Measurements from ENCODE around the gene CHEK2. TPM values are rescaled to one million over a fixed set of nuclear protein-coding genes. Genes with fewer than 3 reads are reported as not detected.
"Not testable (repeated sequence)": the region's sequence is repeated elsewhere in the genome, so short reads cannot be mapped to it uniquely, and the experiment has no call there.

The CHEK2 gene
- total and polyA plus RNA-seq, 10 donors: 8.1 to 21.2 (median 12.2) TPM

- H3K9me3 ChIP-seq: no peaks in the 10 kb centered on the region
- peaks cover 0 to 27% (median 8%) of the 10 kb centered on the region in 6 donors for H3K4me1 ChIP-seq
- DNase-seq: no peak
- peaks cover 0 to 59% (median 0%) of the 10 kb centered on the region in 6 donors for H3K36me3 ChIP-seq
- H3K4me3 ChIP-seq: no peak overlapping the region
- WGBS, 5 donors: 73 to 94% (median 82%) methylated on average over 2 of the region's 2 CpGs
- H3K27me3 ChIP-seq (replicated peaks in 1 of 7): no peaks in the 10 kb centered on the region
- intact Hi-C loops (cut with DNase I; ENCODE audit: low total_unique reads): no loop called here
- H3K27ac ChIP-seq: no peak overlapping the region
- TF ChIP-seq POLR2AphosphoS5 (IDR thresholded peaks at IDR 0.05): no peak
- TF ChIP-seq CTCF (IDR thresholded peaks at IDR 0.05 in 8 of 11, conservative IDR thresholded peaks at IDR 0.05 in 3 of 11): no peak
- TF ChIP-seq POLR2A (IDR thresholded peaks at IDR 0.05): no peak
Observed at GRCh38 chr22:28702891-28703290, 38.7 kb downstream of the CHEK2 start.

GRCh38 chr22:28693041-28693760 lies 48.4 kb downstream of the CHEK2 start:
- 93 to 100% (median 95%) methylated on average over 6 of the region's 6 CpGs for WGBS, 5 donors
- intact Hi-C loops (cut with DNase I; ENCODE audit: low total_unique reads): not testable (repeated sequence)

GRCh38 chr22:28689796-28690195 lies 51.8 kb downstream of the CHEK2 start:
- H3K4me3 ChIP-seq; H3K27me3 ChIP-seq (replicated peaks in 1 of 7); DNase-seq; H3K4me1 ChIP-seq; H3K9me3 ChIP-seq; H3K27ac ChIP-seq; intact Hi-C loops (cut with DNase I; ENCODE audit: low total_unique reads): not testable (repeated sequence)
- WGBS, 5 donors: 88 to 97% (median 95%) methylated on average over 2 of the region's 2 CpGs
- peaks cover 0 to 38% (median 0%) of the 10 kb centered on the region in 6 donors for H3K36me3 ChIP-seq

More at GRCh38 chr22:28693041-28693760, 48.4 kb downstream of the CHEK2 start:
- not testable (repeated sequence) for H3K27me3 ChIP-seq (replicated peaks in 1 of 7); H3K4me3 ChIP-seq; H3K9me3 ChIP-seq; H3K4me1 ChIP-seq; H3K27ac ChIP-seq; DNase-seq
- H3K36me3 ChIP-seq: peaks cover 0 to 51% (median 3%) of the 10 kb centered on the region in 6 donors

GRCh38 chr22:28682966-28683365 lies 58.7 kb downstream of the CHEK2 start:
- 83 to 91% (median 86%) methylated on average over 4 of the region's 4 CpGs for WGBS, 5 donors
- Histone ChIP-seq H3K36me3 (peaks cover 0 to 11% (median 0%) of the 10 kb centered on the region in 6 donors), H3K27me3 (replicated peaks in 1 of 7) (peaks cover 0 to 30% (median 9%) of the 10 kb centered on the region in 7 donors), H3K4me1 (peaks cover 0 to 21% (median 8%) of the 10 kb centered on the region in 6 donors)
- H3K27ac ChIP-seq; DNase-seq; intact Hi-C loops (cut with DNase I; ENCODE audit: low total_unique reads); H3K4me3 ChIP-seq; H3K9me3 ChIP-seq: not testable (repeated sequence)

- Histone ChIP-seq H3K27me3 (replicated peaks in 1 of 7) (peaks cover 0 to 50% (median 9%) of the 10 kb centered on the region in 7 donors), H3K4me1 (peaks cover 0 to 24% (median 12%) of the 10 kb centered on the region in 6 donors)
- DNase-seq; H3K36me3 ChIP-seq; H3K4me3 ChIP-seq; H3K27ac ChIP-seq; intact Hi-C loops (cut with DNase I; ENCODE audit: low total_unique reads); H3K9me3 ChIP-seq: not testable (repeated sequence)
- 79 to 97% (median 88%) methylated on average over 5 of the region's 5 CpGs for WGBS, 5 donors
Observed at GRCh38 chr22:28680813-28681490, 60.7 kb downstream of the CHEK2 start.

- H3K36me3 ChIP-seq; H3K9me3 ChIP-seq; intact Hi-C loops (cut with DNase I; ENCODE audit: low total_unique reads): not testable (repeated sequence)
- peak within 1 kb of the TSS in 7 of 8 donors; percentile 36 to 78 (median 71) for H3K27ac ChIP-seq
- peak; percentile 88 for DNase-seq
- peaks cover 0 to 62% (median 9%) of the 10 kb centered on the region in 7 donors for H3K27me3 ChIP-seq (replicated peaks in 1 of 7)
- 1 to 5% (median 3%) methylated on average over 13 to 101 of the region's 101 CpGs for WGBS, 5 donors
- H3K4me1 ChIP-seq: peaks cover 0 to 31% (median 16%) of the 10 kb centered on the region in 6 donors
- TF ChIP-seq POLR2AphosphoS5 (IDR thresholded peaks at IDR 0.05): peak in 2 of 3 donors; percentile 29
- H3K4me3 ChIP-seq: peak within 1 kb of the TSS; percentile 48 to 77 (median 57)
Observed at GRCh38 chr22:28679611-28680287, 61.9 kb downstream of the CHEK2 start, which contains the start of gene TTC28. Gene TTC28 (minus strand): TSS chr22:28679840. CDS start chr22:28679723, 117 bp downstream.

- Histone ChIP-seq H3K27ac (peak overlapping the region in 7 of 8 donors; percentile 36 to 78 (median 71)), H3K4me1 (peaks cover 5 to 39% (median 23%) of the 10 kb centered on the region in 6 donors), H3K27me3 (replicated peaks in 1 of 7) (peaks cover 0 to 66% (median 9%) of the 10 kb centered on the region in 7 donors), H3K4me3 (peak overlapping the region; percentile 48 to 77 (median 57))
- intact Hi-C loops (cut with DNase I; ENCODE audit: low total_unique reads); H3K36me3 ChIP-seq; H3K9me3 ChIP-seq: not testable (repeated sequence)
- 11 to 29% (median 18%) methylated on average over 33 to 58 of the region's 58 CpGs for WGBS, 5 donors
- DNase-seq: peak; percentile 78
Observed at GRCh38 chr22:28678778-28679610, 62.6 kb downstream of the CHEK2 start.

GRCh38 chr22:28678170-28678569 lies 63.5 kb downstream of the CHEK2 start:
- intact Hi-C loops (cut with DNase I; ENCODE audit: low total_unique reads); H3K36me3 ChIP-seq; DNase-seq; H3K9me3 ChIP-seq: not testable (repeated sequence)
- H3K4me3 ChIP-seq: peak overlapping the region in 1 of 8 donors; percentile 77
- WGBS, 5 donors: 69 to 88% (median 75%) methylated on average over 7 of the region's 7 CpGs
- peaks cover 11 to 47% (median 31%) of the 10 kb centered on the region in 6 donors for H3K4me1 ChIP-seq
- H3K27me3 ChIP-seq (replicated peaks in 1 of 7): peaks cover 0 to 72% (median 9%) of the 10 kb centered on the region in 7 donors
- H3K27ac ChIP-seq: peak overlapping the region in 3 of 8 donors; percentile 25 to 78 (median 71)

Measured in spleen (tissue), 11 donors.